NCI-H524 (cell line): ENCODE measurements around the gene NOTCH2.

Source experiments
- DNase-seq, 2 experiments: peaks; one replicate each; lab custom pipeline; 2025; lab: John Stamatoyannopoulos, UW

Gene NOTCH2

DNA sequence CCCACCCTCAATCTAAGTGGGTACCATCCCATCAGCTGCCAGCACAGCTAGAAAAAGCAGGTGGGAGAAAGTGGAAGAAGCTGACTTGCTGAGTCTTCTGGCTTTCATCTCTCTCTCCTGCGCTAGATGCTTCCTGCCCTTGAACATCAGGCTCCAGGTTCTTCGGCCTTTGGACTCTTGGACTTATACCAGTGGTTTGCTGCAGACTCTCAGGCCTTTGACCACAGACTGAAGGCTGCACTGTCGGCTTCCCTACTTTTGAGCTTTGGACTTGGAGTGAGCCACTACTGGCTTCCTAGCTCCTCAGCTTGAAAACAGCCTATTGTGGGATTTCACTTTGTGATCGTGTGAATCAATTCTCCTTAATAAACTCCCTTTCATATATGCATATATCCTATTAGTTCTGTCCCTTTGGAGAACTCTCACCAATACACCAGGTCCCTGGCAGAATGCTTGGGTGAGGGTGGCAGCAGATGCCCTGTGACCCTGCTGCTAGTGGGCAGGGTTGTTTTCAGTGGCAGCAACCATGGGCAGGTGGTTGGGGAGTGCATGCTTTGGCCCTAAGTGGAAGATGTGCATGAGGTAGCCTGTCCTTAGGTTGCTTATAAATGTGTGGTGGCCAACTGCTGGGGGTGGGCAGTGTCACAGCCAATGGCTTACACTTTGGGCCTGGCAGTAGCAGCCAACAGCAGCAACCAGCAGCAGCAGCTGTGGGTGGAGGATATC, 162.4 kb downstream of the NOTCH2 start:
- no peak for DNase-seq

DNA sequence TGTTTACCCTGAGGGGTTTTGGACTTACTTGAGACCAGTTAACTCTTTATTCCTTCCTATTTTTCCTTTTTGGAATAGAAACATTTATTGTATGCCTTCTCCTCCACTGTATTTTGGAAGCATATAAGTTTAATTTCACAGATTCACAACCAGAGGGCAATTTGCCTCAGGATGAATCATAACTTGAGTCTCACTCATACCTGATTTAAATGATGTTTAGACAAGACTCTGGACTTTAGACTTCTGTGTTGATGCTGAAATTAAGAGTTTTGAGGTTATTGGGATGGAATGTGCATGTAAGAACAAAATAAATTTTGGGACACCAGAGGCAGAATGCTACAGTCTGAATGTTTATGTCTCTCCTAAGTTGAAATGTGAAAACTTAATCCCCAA, 166.0 kb downstream of the NOTCH2 start:
- DNase-seq, result no peak

DNA sequence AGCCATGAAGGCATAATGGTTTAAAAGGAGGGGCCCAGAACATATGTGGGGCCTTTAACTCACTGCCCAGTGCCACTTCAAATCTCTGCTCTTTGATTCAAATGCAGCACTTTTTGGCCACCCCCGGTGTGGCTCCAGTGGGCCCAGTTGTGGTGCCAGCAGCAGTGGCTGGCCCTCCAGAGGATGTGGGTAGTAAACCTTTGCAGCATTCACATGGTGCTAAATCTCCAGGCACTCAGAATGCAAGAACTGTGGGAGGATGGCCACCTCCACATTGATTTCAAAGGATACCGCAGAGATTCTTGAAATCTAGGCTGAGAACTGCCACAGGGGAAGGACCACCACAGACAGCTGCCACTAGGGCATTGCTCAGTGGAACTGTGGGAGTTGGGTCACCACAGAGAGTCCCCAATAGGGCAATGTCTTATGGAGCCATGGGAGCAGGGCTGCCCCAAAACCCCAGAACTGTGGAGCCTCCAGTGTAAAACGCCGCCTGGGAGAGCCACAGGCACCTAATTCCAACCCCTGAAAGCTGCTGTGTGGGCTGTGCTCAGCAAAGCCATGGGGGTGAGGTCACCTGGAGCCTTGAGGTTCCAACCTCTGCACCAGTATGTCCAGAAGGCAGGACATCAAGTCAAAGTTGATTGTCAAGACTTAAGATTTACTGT, 166.6 kb downstream of the NOTCH2 start:
- DNase-seq, result no peak

GRCh38 chr1:119898981-119899720, 170.3 kb downstream of the NOTCH2 start:
- no peak for DNase-seq

- no peak for DNase-seq
These were observed 170.9 kb downstream of the NOTCH2 start for GRCh38 chr1:119898530-119898929.

- no peak for DNase-seq
These were observed 173.2 kb downstream of the NOTCH2 start, which contains the start of gene ADAM30 for GRCh38 chr1:119896303-119896702. ADAM30 (minus strand) TSS chr1:119896515; CDS start chr1:119896336, 179 bp downstream.

GRCh38 chr1:119895102-119895501, 174.4 kb downstream of the NOTCH2 start:
- no peak for DNase-seq

DNA sequence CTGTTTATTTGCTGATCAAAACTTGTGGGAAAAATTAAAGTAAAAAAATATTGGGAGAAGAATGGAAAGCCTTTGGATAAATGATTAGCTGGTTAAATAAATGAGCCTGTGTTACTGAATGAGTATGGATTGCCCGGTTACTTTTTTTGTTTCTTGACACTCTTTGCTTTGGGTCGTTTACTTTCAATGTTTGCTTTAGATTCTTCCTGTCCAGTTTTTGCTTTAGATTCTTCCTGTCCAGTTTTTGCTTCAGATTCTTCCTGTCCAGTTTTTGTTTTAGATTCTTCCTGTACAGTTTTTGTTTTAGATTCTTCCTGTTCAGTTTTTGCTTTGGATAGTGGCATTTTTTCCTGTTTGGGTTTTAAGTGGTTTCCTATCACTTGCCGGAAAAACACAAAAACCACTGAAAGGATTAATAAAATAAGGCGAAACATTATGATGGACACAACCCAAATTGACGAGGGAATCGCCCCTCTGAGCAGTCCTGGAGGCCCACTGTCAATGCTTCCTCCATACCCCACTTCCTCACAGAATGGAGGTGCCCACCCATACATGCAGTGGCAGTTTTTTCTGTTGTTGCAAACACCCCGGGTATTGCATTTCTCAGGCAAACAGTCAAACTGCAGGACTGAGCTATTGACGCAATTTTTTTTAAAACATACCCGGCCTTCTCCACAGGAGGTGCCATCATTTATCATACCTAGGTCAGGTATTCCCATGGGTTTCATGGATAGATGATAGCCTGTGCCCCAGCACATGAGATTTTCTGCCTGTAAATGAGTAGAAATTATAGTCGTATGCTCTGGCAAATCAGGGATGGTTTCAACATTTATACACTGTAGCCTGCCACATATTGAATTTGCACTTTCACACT, 175.4 kb downstream of the NOTCH2 start:
- no peak for DNase-seq

DNA sequence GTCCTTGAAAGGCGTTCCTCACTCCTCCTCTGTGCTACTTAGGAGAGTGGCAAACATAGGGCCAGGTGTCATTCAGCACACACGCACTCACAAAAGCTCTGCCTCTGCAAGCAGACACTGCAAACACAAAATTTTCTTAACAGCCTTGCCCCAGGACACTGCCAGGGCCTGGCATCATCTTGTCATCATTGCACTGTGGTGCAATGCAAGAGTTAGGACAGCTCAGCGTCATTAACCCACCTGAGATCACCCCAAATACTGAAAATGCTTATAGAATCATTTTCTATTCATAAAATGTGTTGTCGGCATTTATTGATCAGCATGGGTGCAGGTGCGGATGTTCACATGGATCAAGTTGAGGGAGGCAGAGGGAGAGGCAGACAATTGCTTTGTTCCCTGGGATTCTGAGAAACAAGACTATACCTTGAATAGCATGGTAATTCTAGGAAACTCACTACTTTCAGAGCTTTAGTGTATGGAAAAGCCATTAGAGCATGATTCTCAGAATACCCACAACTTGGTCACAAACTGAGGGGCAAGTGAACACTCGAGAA, 176.1 kb downstream of the NOTCH2 start:
- no peak for DNase-seq

DNA sequence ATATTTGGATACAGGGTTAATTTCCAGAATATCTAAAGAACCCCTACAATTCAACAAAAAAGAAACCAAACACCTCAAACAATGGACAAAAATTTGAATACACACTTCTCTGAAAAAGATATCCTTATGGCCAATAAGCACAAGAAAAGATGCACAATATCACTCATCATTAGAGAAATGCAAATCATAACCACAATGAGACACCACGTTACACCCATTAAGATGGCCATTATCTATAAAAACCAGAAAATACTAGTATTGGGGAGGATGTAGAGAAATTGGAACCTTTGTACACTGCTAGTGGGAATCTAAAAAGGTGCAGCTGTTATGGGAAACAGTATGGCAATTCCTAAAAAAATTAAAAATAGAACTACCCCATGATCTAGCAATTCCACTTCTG, 178.1 kb downstream of the NOTCH2 start:
- no peak for DNase-seq

DNA sequence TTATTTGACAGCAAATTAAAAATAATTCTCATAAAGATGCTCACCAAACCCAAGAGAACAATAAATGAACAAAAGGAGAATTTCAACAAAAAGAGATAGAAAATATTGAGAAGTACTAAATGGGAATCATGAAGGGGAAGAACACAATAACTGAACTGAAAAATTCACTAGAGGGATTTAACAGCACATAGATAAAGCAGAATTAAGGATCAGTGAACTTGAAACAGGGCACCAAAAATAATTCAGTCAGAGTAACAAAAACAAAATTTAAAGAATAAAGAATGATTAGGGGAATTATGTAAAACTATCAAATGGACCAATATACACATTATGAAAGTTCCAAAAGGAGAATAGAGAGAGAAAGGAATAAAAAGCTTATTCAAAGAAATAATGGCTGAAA, 181.0 kb downstream of the NOTCH2 start:
- no peak for DNase-seq

- DNase-seq, result no peak
These were observed 182.0 kb downstream of the NOTCH2 start for GRCh38 chr1:119887427-119887826.

GRCh38 chr1:119885903-119886783, 183.3 kb downstream of the NOTCH2 start:
- peak in 1 of 2 experiments; percentile 44 for DNase-seq

GRCh38 chr1:119884711-119885110, 184.8 kb downstream of the NOTCH2 start:
- no peak for DNase-seq

- DNase-seq, result no peak
These were observed 185.6 kb downstream of the NOTCH2 start for GRCh38 chr1:119883826-119884225.

DNA sequence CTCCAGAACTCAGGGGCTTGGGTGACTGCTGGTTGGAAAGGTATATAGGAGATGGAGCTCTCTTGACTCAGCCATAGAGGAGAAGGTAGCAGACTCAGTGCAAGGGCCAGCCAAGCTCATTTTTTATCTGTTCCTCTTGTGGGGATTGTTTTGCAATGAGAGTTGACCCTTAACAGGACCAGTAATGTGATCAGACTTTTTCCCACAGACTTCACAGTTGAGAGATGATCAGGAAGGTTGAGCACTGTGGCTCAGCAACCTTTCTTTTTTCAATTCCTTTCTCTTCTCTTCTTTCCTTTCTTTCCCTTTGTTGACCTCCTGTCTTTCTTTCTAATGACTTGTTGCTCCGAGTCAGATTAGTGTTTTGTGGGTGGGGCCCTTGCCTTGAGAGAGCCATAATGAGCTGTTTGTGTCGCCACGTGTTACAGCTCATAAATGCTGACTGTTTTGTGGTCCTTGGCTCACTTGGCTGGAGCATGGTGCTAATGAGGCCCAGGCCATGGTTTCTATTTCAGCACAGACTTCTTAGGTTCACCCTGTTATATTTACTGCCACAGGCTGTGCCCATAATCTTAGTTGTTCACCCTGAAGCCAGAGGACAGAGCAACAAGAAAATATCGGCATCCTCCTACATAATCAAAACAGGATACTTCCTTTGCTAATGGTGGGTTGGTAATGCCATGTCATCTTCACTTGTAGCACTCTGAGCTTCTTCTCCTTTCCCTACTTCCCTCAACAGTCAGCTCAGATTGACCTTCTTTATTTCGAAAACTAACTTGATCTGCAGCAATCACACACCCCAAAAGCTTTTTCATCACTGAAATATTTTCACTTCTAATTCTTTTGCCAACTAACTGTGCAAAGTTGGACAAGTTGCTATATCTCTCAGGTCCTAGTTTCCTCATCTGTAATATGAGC, 187.1 kb downstream of the NOTCH2 start:
- DNase-seq, result no peak

- DNase-seq, result no peak
These were observed 189.7 kb downstream of the NOTCH2 start for GRCh38 chr1:119879510-119880434.

- DNase-seq, result peak; percentile 46 to 84
These were observed 191.3 kb downstream of the NOTCH2 start for GRCh38 chr1:119878171-119878570.
